ENCODE results near the gene CACNB1. TPM values are rescaled to one million over a fixed set of nuclear protein-coding genes. Genes with fewer than 3 reads are reported as not detected.

The CACNB1 gene
- total and polyA plus RNA-seq, 2 of the 4 experiments (the other 2 are of a cell fraction) = 2.5 to 8.6 TPM

DNA sequence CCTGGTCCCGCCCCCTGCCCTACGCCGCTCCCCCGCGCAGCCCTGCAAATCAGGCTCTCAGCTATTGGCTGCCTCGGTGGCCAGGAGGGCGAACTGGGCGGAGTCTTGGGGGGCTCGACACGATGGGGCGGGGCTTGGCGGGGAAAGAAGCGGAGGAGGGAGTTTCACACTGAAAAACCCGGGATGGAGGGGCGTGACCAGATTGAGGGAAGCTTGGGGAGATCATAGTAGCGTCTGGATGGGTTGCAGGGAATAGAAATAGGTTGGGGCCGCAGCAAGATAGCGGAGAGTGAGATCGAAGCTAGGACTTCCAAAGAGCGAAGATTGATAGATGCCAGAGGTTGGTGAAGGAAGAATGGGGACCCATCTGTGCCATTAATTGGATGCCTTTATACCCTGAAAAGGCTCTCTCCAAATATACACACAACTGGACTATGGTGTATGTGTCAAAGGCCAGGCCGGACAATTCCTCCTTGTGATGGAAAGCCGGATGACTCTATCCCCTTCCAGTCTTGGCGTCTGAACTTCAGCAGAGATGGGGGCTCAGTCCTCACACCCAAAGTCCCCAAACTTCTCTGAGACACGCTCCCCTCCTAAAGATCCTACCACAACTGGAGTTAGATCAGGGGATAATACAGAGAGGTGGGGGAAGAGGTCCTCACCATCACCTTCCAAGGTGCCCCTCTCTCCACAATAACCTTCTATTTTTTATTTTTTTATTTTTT lies 28.7 kb upstream of the CACNB1 start:
- intact Hi-C loops (cut with micrococcal nuclease) = no loop called here
- H3K9me1 ChIP-seq (ENCODE audit: insufficient read depth, low read length) = no peaks in the 10 kb centered on the region
- no peak overlapping the region for H3K4ac ChIP-seq (ENCODE audit: low read depth, low read length)
- H2BK20ac ChIP-seq (ENCODE audit: low read depth, low read length) = no peak overlapping the region
- peak overlapping the region; percentile 56 for H2AFZ ChIP-seq (replicated peaks; ENCODE audit: low read length, poor library complexity)
- H2AK5ac ChIP-seq (ENCODE audit: low read depth, low read length) = no peak overlapping the region
- peak; percentile 17; the same call in 1 of the 2 replicates for TF ChIP-seq MAZ (IDR thresholded peaks at IDR 0.05; ENCODE audit: borderline replicate concordance, low read depth, low read length)
- TF ChIP-seq, protein P1, sequence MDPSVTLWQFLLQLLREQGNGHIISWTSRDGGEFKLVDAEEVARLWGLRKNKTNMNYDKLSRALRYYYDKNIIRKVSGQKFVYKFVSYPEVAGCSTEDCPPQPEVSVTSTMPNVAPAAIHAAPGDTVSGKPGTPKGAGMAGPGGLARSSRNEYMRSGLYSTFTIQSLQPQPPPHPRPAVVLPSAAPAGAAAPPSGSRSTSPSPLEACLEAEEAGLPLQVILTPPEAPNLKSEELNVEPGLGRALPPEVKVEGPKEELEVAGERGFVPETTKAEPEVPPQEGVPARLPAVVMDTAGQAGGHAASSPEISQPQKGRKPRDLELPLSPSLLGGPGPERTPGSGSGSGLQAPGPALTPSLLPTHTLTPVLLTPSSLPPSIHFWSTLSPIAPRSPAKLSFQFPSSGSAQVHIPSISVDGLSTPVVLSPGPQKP (IDR thresholded peaks at IDR 0.05; ENCODE audit: borderline replicate concordance, low read depth, low read length) = no peak
- H3K23ac ChIP-seq (ENCODE audit: low read depth, low read length) = no peak overlapping the region
- ChIA-PET CTCF (interaction anchor here (0.5 kb wide), 1 partner anchor 109 kb away, joined by 3 read pairs; no protein-coding TSS in a partner anchor), POLR2A (ENCODE audit: unreplicated experiment) (no interaction called here)
- no peak overlapping the region for H4K91ac ChIP-seq (ENCODE audit: insufficient read depth, low read depth, low read length)
- no peaks in the 10 kb centered on the region for H3K36me3 ChIP-seq (ENCODE audit: control insufficient read depth, insufficient read depth, low read length)
- H2BK15ac ChIP-seq (ENCODE audit: low read depth, low read length) = no peak overlapping the region
- BruUV-seq (replicated peaks) = no TSS peak
- ATAC-seq (ENCODE audit: low read depth) = peak; percentile 93
- no peak overlapping the region for H2AK9ac ChIP-seq (replicated peaks; ENCODE audit: low read depth, low read length, poor library complexity)
- H3K9ac ChIP-seq (ENCODE audit: low read depth, low read length) = no peak overlapping the region
- no peak overlapping the region for H4K5ac ChIP-seq (ENCODE audit: low read depth, low read length)
- no peak overlapping the region for H4K8ac ChIP-seq (ENCODE audit: low read depth in 2 of 2, low read length in 2 of 2)
- no peak overlapping the region for H3K56ac ChIP-seq (ENCODE audit: extremely low read depth, insufficient read depth, low read length)
- peaks cover 52% of the 10 kb centered on the region for H3K27me3 ChIP-seq (ENCODE audit: control insufficient read depth, insufficient read depth, low read length)
- H3K9me3 ChIP-seq (ENCODE audit: control insufficient read depth, insufficient read depth, low read length) = no peaks in the 10 kb centered on the region
- DNase-seq = peak; percentile 20
- peaks cover 5% of the 10 kb centered on the region for H3K4me1 ChIP-seq (ENCODE audit: control insufficient read depth, insufficient read depth, low read length)
- H4K20me1 ChIP-seq (ENCODE audit: insufficient read depth, low read length) = no peaks in the 10 kb centered on the region
- no peak overlapping the region for H2BK120ac ChIP-seq (ENCODE audit: low read depth, low read length)
- peak overlapping the region; percentile 82 for H3K4me2 ChIP-seq (ENCODE audit: low read depth, low read length)
- in situ Hi-C loops (cut with MboI; ENCODE audit: low sequenced_read_pairs) = no loop called here
- H3K79me1 ChIP-seq (ENCODE audit: low read depth in 1 of 2, low read length in 2 of 2) = no peaks in the 10 kb centered on the region
- no peak overlapping the region for H3K18ac ChIP-seq (ENCODE audit: low read depth, low read length)
- no peak overlapping the region for H3K27ac ChIP-seq (ENCODE audit: insufficient read depth, low read length)
- dilution Hi-C loops (cut with HindIII; ENCODE audit: low sequenced_read_pairs, unreplicated experiment) = no loop called here
- H3K14ac ChIP-seq (replicated peaks; ENCODE audit: low read depth, low read length) = no peak overlapping the region
- H2BK5ac ChIP-seq (ENCODE audit: low read depth, low read length, poor library complexity, severe bottlenecking) = no peak overlapping the region
- H3K4me3 ChIP-seq (ENCODE audit: insufficient read depth, low read depth, low read length) = peak overlapping the region; percentile 34
- WGBS, 2 experiments (ENCODE audit: extremely low coverage in 2 of 2, insufficient read length in 1 of 2) = 4% methylated on average over 8 of the region's 24 CpGs; no CpG with 5 or more reads in 1 of the 2 experiments

All from IMR-90 (cell line).